SJCRH30 (cell line): ENCODE results near the gene ATP10A. TPM values are rescaled to one million over a fixed set of nuclear protein-coding genes. Genes with fewer than 3 reads are reported as not detected.

Experiments
- DNase-seq, 2 experiments: peaks; one replicate each; pipeline ENCODE4 v3.0.0-alpha.2; 2015 to 2020
- H3K27ac ChIP-seq: fragments of 250-450 bp; sonication (Bioruptor Pico); 2 replicates; pipeline ENCODE4 v1.5.1; 2020; ENCODE audit warnings: mild to moderate bottlenecking, moderate library complexity
- H3K27me3 ChIP-seq: fragments of 250-450 bp; sonication (Bioruptor Pico); 2 replicates; pipeline ENCODE4 v1.5.1; 2020; ENCODE audit warnings: mild to moderate bottlenecking, moderate library complexity
- H3K36me3 ChIP-seq: fragments of 250-450 bp; sonication (Bioruptor Pico); 2 replicates; pipeline ENCODE4 v1.5.1; 2020; ENCODE audit warnings: mild to moderate bottlenecking, moderate library complexity
- H3K4me1 ChIP-seq: fragments of 250-450 bp; sonication (Bioruptor Pico); 2 replicates; pipeline ENCODE4 v1.5.1; 2020; ENCODE audit warnings: mild to moderate bottlenecking, moderate library complexity
- H3K4me3 ChIP-seq: fragments of 250-450 bp; sonication (Bioruptor Pico); 2 replicates; pipeline ENCODE4 v1.5.1; 2020; ENCODE audit warnings: mild to moderate bottlenecking, moderate library complexity
- H3K9me3 ChIP-seq: fragments of 250-450 bp; sonication (Bioruptor Pico); replicated peaks from 2 replicates; pipeline ENCODE4 v1.5.1; 2020; ENCODE audit warnings: mild to moderate bottlenecking, moderate library complexity
- total RNA-seq: library from RNA; depleted of rRNA; stranded (reverse); fragments of >200 nt; shearing (Covaris generic); gene quantifications from 2 replicates; pipeline ENCODE4 v1.2.3, GENCODE V29; 2014

The ATP10A gene
- total RNA-seq, 1 experiment from 2014 or later: 1.5 TPM

GRCh38 chr15:25719101-25719985, 143.8 kb downstream of the ATP10A start:
- Histone ChIP-seq H3K9me3 (no peaks in the 10 kb centered on the region), H3K27me3 (no peaks in the 10 kb centered on the region), H3K4me3 (no peak overlapping the region), H3K4me1 (no peaks in the 10 kb centered on the region), H3K27ac (no peak overlapping the region), H3K36me3 (no peaks in the 10 kb centered on the region)
- no peak for DNase-seq

GRCh38 chr15:25718597-25718996, 144.5 kb downstream of the ATP10A start:
- no peaks in the 10 kb centered on the region for H3K27me3 ChIP-seq
- no peak overlapping the region for H3K4me3 ChIP-seq
- no peaks in the 10 kb centered on the region for H3K4me1 ChIP-seq
- no peaks in the 10 kb centered on the region for H3K36me3 ChIP-seq
- H3K9me3 ChIP-seq: no peaks in the 10 kb centered on the region
- no peak for DNase-seq
- H3K27ac ChIP-seq: no peak overlapping the region

- no peak overlapping the region for H3K4me3 ChIP-seq
- H3K27me3 ChIP-seq: no peaks in the 10 kb centered on the region
- DNase-seq: no peak
- no peaks in the 10 kb centered on the region for H3K4me1 ChIP-seq
- no peaks in the 10 kb centered on the region for H3K9me3 ChIP-seq
- H3K36me3 ChIP-seq: no peaks in the 10 kb centered on the region
- H3K27ac ChIP-seq: no peak overlapping the region
These were observed 145.0 kb downstream of the ATP10A start for GRCh38 chr15:25718169-25718536.

- DNase-seq: no peak
- H3K9me3 ChIP-seq: no peaks in the 10 kb centered on the region
- no peaks in the 10 kb centered on the region for H3K36me3 ChIP-seq
- H3K27me3 ChIP-seq: no peaks in the 10 kb centered on the region
- no peak overlapping the region for H3K4me3 ChIP-seq
- H3K4me1 ChIP-seq: no peaks in the 10 kb centered on the region
- no peak overlapping the region for H3K27ac ChIP-seq
These were observed 145.5 kb downstream of the ATP10A start for GRCh38 chr15:25717457-25718168.

GRCh38 chr15:25717127-25717456, 146.0 kb downstream of the ATP10A start:
- Histone ChIP-seq H3K27ac (no peak overlapping the region), H3K4me3 (no peak overlapping the region), H3K9me3 (no peaks in the 10 kb centered on the region), H3K27me3 (no peaks in the 10 kb centered on the region), H3K36me3 (no peaks in the 10 kb centered on the region), H3K4me1 (no peaks in the 10 kb centered on the region)
- no peak for DNase-seq

GRCh38 chr15:25716414-25717126, 146.6 kb downstream of the ATP10A start:
- H3K4me3 ChIP-seq: no peak overlapping the region
- no peaks in the 10 kb centered on the region for H3K27me3 ChIP-seq
- no peaks in the 10 kb centered on the region for H3K9me3 ChIP-seq
- H3K4me1 ChIP-seq: no peaks in the 10 kb centered on the region
- no peaks in the 10 kb centered on the region for H3K36me3 ChIP-seq
- DNase-seq: no peak
- no peak overlapping the region for H3K27ac ChIP-seq

- no peak overlapping the region for H3K4me3 ChIP-seq
- no peaks in the 10 kb centered on the region for H3K4me1 ChIP-seq
- no peak for DNase-seq
- no peaks in the 10 kb centered on the region for H3K36me3 ChIP-seq
- H3K27me3 ChIP-seq: no peaks in the 10 kb centered on the region
- H3K9me3 ChIP-seq: no peaks in the 10 kb centered on the region
- H3K27ac ChIP-seq: no peak overlapping the region
These were observed 147.4 kb downstream of the ATP10A start for GRCh38 chr15:25715536-25716413.

- H3K27ac ChIP-seq: no peak overlapping the region
- H3K36me3 ChIP-seq: no peaks in the 10 kb centered on the region
- H3K4me1 ChIP-seq: no peaks in the 10 kb centered on the region
- no peaks in the 10 kb centered on the region for H3K27me3 ChIP-seq
- DNase-seq: no peak
- no peak overlapping the region for H3K4me3 ChIP-seq
- no peaks in the 10 kb centered on the region for H3K9me3 ChIP-seq
These were observed 148.6 kb downstream of the ATP10A start for GRCh38 chr15:25714538-25714840.

GRCh38 chr15:25713736-25714537, 149.2 kb downstream of the ATP10A start:
- Histone ChIP-seq H3K27ac (no peak overlapping the region), H3K4me3 (no peak overlapping the region), H3K36me3 (no peaks in the 10 kb centered on the region), H3K9me3 (no peaks in the 10 kb centered on the region), H3K27me3 (no peaks in the 10 kb centered on the region), H3K4me1 (no peaks in the 10 kb centered on the region)
- DNase-seq: no peak

GRCh38 chr15:25712961-25713355, 150.2 kb downstream of the ATP10A start:
- Histone ChIP-seq H3K27me3 (no peaks in the 10 kb centered on the region), H3K4me3 (no peak overlapping the region)

GRCh38 chr15:25712192-25712960, 150.8 kb downstream of the ATP10A start:
- no peak overlapping the region for H3K27ac ChIP-seq
- no peaks in the 10 kb centered on the region for H3K9me3 ChIP-seq
- no peak for DNase-seq
- no peak overlapping the region for H3K4me3 ChIP-seq
- H3K36me3 ChIP-seq: no peaks in the 10 kb centered on the region
- H3K4me1 ChIP-seq: no peaks in the 10 kb centered on the region
- H3K27me3 ChIP-seq: no peaks in the 10 kb centered on the region

More at GRCh38 chr15:25712961-25713355, 150.2 kb downstream of the ATP10A start:
- H3K4me1 ChIP-seq: no peaks in the 10 kb centered on the region
- H3K9me3 ChIP-seq: no peaks in the 10 kb centered on the region
- no peak for DNase-seq
- H3K27ac ChIP-seq: no peak overlapping the region
- no peaks in the 10 kb centered on the region for H3K36me3 ChIP-seq

GRCh38 chr15:25711691-25712090, 151.4 kb downstream of the ATP10A start:
- H3K27me3 ChIP-seq: no peaks in the 10 kb centered on the region
- H3K4me1 ChIP-seq: no peaks in the 10 kb centered on the region
- no peak overlapping the region for H3K27ac ChIP-seq
- no peaks in the 10 kb centered on the region for H3K9me3 ChIP-seq
- no peak overlapping the region for H3K4me3 ChIP-seq
- no peak for DNase-seq
- no peaks in the 10 kb centered on the region for H3K36me3 ChIP-seq

- no peak for DNase-seq
- Histone ChIP-seq H3K4me1 (no peaks in the 10 kb centered on the region), H3K27ac (no peak overlapping the region), H3K4me3 (no peak overlapping the region), H3K36me3 (no peaks in the 10 kb centered on the region), H3K9me3 (no peaks in the 10 kb centered on the region), H3K27me3 (no peaks in the 10 kb centered on the region)
These were observed 152.0 kb downstream of the ATP10A start for GRCh38 chr15:25711164-25711563.
